HG02642 (cell line): ENCODE data around the gene CEP41.

Experiments used
- ATAC-seq: cut with Tn5 transposase; IDR thresholded peaks from one replicate; pipeline ENCODE4 v1.9.1; 2021; ENCODE audit warnings: mild to moderate bottlenecking; ENCODE audit not compliant: unreplicated experiment, poor library complexity

Gene CEP41

GRCh38 chr7:130423501-130424037, 17.2 kb downstream of the CEP41 start:
- no peak for ATAC-seq

GRCh38 chr7:130421684-130422083, 19.1 kb downstream of the CEP41 start:
- ATAC-seq, result no peak

GRCh38 chr7:130420943-130421578, 19.8 kb downstream of the CEP41 start:
- no peak for ATAC-seq

- no peak for ATAC-seq
Measured at GRCh38 chr7:130419658-130420057, 21.2 kb downstream of the CEP41 start.

GRCh38 chr7:130418306-130418705, 22.5 kb downstream of the CEP41 start:
- ATAC-seq, result no peak

GRCh38 chr7:130417213-130417612, 23.6 kb downstream of the CEP41 start:
- ATAC-seq, result no peak

- ATAC-seq, result no peak
Measured at GRCh38 chr7:130415006-130415405, 25.8 kb downstream of the CEP41 start.

- ATAC-seq, result no peak
Measured at GRCh38 chr7:130413201-130413600, 27.6 kb downstream of the CEP41 start.

GRCh38 chr7:130410868-130411541, 29.8 kb downstream of the CEP41 start:
- no peak for ATAC-seq

- no peak for ATAC-seq
Measured at GRCh38 chr7:130409712-130410072, 31.1 kb downstream of the CEP41 start.

GRCh38 chr7:130409067-130409711, 31.6 kb downstream of the CEP41 start:
- no peak for ATAC-seq

- no peak for ATAC-seq
Measured at GRCh38 chr7:130405003-130405402, 35.8 kb downstream of the CEP41 start.

- ATAC-seq, result no peak
Measured at GRCh38 chr7:130401578-130401977, 39.2 kb downstream of the CEP41 start.

GRCh38 chr7:130401101-130401500, 39.7 kb downstream of the CEP41 start:
- no peak for ATAC-seq

- no peak for ATAC-seq
Measured at GRCh38 chr7:130400120-130400572, 40.7 kb downstream of the CEP41 start.

- ATAC-seq, result no peak
Measured at GRCh38 chr7:130398526-130399090, 42.2 kb downstream of the CEP41 start.

GRCh38 chr7:130397758-130398073, 43.1 kb downstream of the CEP41 start:
- ATAC-seq, result no peak

- no peak for ATAC-seq
Measured at GRCh38 chr7:130397051-130397757, 43.6 kb downstream of the CEP41 start.

- ATAC-seq, result no peak
Measured at GRCh38 chr7:130396109-130396508, 44.7 kb downstream of the CEP41 start.

GRCh38 chr7:130395421-130395820, 45.4 kb downstream of the CEP41 start:
- ATAC-seq, result no peak
